Fibroblast of lung (primary cell): ENCODE data around the gene PLXNA4. TPM values are rescaled to one million over a fixed set of nuclear protein-coding genes. Genes with fewer than 3 reads are reported as not detected.
A peak's percentile ranks its signal among the peaks of the same experiment; 100 is the strongest.

Experiments used
- DNase-seq, 2 donors: peaks; one replicate each; pipeline versions ENCODE4 v3.0.0 to v3.0.0-alpha.2; 2010; ENCODE audit warnings: low read depth in 2 of 2
- H2AFZ ChIP-seq: 2 replicates; pipeline ENCODE4 v1.5.1; 2012; ENCODE audit warnings: low read length, control low read depth, inconsistent platforms
- H3K27ac ChIP-seq: 2 replicates; pipeline ENCODE4 v1.5.1; 2011; ENCODE audit warnings: low read length, control low read depth; ENCODE audit not compliant: insufficient read depth
- H3K27me3 ChIP-seq: 2 replicates; pipeline ENCODE4 v1.5.1; 2011; ENCODE audit warnings: mild to moderate bottlenecking, low read length; ENCODE audit not compliant: control insufficient read depth, insufficient read depth
- H3K36me3 ChIP-seq: 2 replicates; pipeline ENCODE4 v1.5.1; 2011; ENCODE audit warnings: low read length; ENCODE audit not compliant: control insufficient read depth, insufficient read depth
- H3K4me1 ChIP-seq: 2 replicates; pipeline ENCODE4 v1.5.1; 2011; ENCODE audit warnings: low read length; ENCODE audit not compliant: control insufficient read depth, insufficient read depth; ENCODE audit errors: extremely low read depth
- H3K4me2 ChIP-seq: 2 replicates; pipeline ENCODE4 v1.5.1; 2011; ENCODE audit warnings: low read length, control low read depth; ENCODE audit not compliant: insufficient read depth; ENCODE audit errors: extremely low read depth
- H3K4me3 ChIP-seq, 4 experiments: fragments of 200-600 bp in 1 of 4; sonication (generic) in 1 of 4; replicated peaks in 1 of 4; 2 replicates each; pipeline ENCODE4 v1.5.1; 2011 to 2016; ENCODE audit warnings: low read length in 4 of 4, low read depth in 3 of 4, mild to moderate bottlenecking in 3 of 4, control low read depth in 2 of 4, inconsistent platforms in 1 of 4, mixed read lengths in 1 of 4; ENCODE audit not compliant: insufficient read depth in 1 of 4; ENCODE audit errors: control extremely low read depth in 1 of 4
- H3K79me2 ChIP-seq: 2 replicates; pipeline ENCODE4 v1.5.1; 2012; ENCODE audit warnings: mild to moderate bottlenecking, low read length, inconsistent platforms; ENCODE audit not compliant: control insufficient read depth, insufficient read depth
- H3K9ac ChIP-seq: 2 replicates; pipeline ENCODE4 v1.5.1; 2011; ENCODE audit warnings: mild to moderate bottlenecking, low read length, control low read depth; ENCODE audit not compliant: insufficient read depth
- H3K9me3 ChIP-seq: 2 replicates; pipeline ENCODE4 v1.5.1; 2012; ENCODE audit warnings: low read depth, low read length; ENCODE audit not compliant: control insufficient read depth, insufficient read depth
- H4K20me1 ChIP-seq: 2 replicates; pipeline ENCODE4 v1.5.1; 2011; ENCODE audit warnings: low read length; ENCODE audit not compliant: control insufficient read depth, insufficient read depth; ENCODE audit errors: extremely low read depth
- CTCF ChIP-seq, 2 donors: IDR thresholded peaks in 1 of 2; conservative IDR thresholded peaks in 1 of 2; 1 replicate in 1 of 2; 2 replicates in 1 of 2; pipeline ENCODE4 v1.5.1; 2011 to 2012; ENCODE audit warnings: low read length in 2 of 2, control low read depth in 1 of 2, inconsistent platforms in 1 of 2, low read depth in 1 of 2, mild to moderate bottlenecking in 1 of 2
- EZH2 ChIP-seq: IDR thresholded peaks from 2 replicates; pipeline ENCODE4 v1.5.1; 2012; ENCODE audit warnings: low read length, control low read depth, mild to moderate bottlenecking; ENCODE audit errors: missing control alignments
- polyA plus RNA-seq, 2 donors: library from polyadenylated mRNA; depleted of rRNA in 1 of 2; stranded (reverse) in 1 of 2; unstranded in 1 of 2; fragments of >200 nt; gene quantifications; 2 replicates each; pipeline ENCODE4 v1.2.1, GENCODE V29; 2011 to 2012; ENCODE audit warnings: missing spikeins in 1 of 2
- total RNA-seq: library from RNA; depleted of rRNA; stranded (reverse); fragments of >200 nt; gene quantifications from 2 replicates; pipeline ENCODE4 v1.2.1, GENCODE V29; 2014

PLXNA4 gene
- total and polyA plus RNA-seq, 2 donors (not counting 1 experiment from before 2014, with no cell fraction given): 1.2 to 1.5 TPM

GRCh38 chr7:132501956-132502355 lies 74.3 kb downstream of the PLXNA4 start:
- H3K27me3 ChIP-seq: no peaks in the 10 kb centered on the region
- no peaks in the 10 kb centered on the region for H3K9me3 ChIP-seq
- H3K27ac ChIP-seq: no peak overlapping the region
- no peaks in the 10 kb centered on the region for H3K79me2 ChIP-seq
- H3K36me3 ChIP-seq: no peaks in the 10 kb centered on the region
- H4K20me1 ChIP-seq: no peaks in the 10 kb centered on the region
- H3K4me2 ChIP-seq: no peak overlapping the region
- no peaks in the 10 kb centered on the region for H3K4me1 ChIP-seq
- H3K4me3 ChIP-seq: no peak overlapping the region
- H3K9ac ChIP-seq: no peak overlapping the region
- TF ChIP-seq CTCF (conservative IDR thresholded peaks at IDR 0.05 in 1 of 2, IDR thresholded peaks at IDR 0.05 in 1 of 2; ENCODE audit: low read depth in 1 of 2, low read length in 2 of 2) (no peak), EZH2 (no peak)
- DNase-seq: peak in 1 of 2 donors; percentile 39
- H2AFZ ChIP-seq: no peak overlapping the region

- Histone ChIP-seq H3K4me1 (no peaks in the 10 kb centered on the region), H3K9ac (no peak overlapping the region), H3K36me3 (no peaks in the 10 kb centered on the region), H3K4me2 (no peak overlapping the region), H3K79me2 (no peaks in the 10 kb centered on the region), H3K9me3 (no peaks in the 10 kb centered on the region), H4K20me1 (no peaks in the 10 kb centered on the region), H3K27me3 (no peaks in the 10 kb centered on the region), H3K27ac (no peak overlapping the region), H3K4me3 (no peak overlapping the region), H2AFZ (no peak overlapping the region)
- TF ChIP-seq CTCF (conservative IDR thresholded peaks at IDR 0.05 in 1 of 2, IDR thresholded peaks at IDR 0.05 in 1 of 2; ENCODE audit: low read depth in 1 of 2, low read length in 2 of 2): peak; percentile 46 to 62
- no peak for TF ChIP-seq EZH2
- peak; percentile 69 to 74 for DNase-seq
Observed at GRCh38 chr7:132500727-132501440, 75.4 kb downstream of the PLXNA4 start.

- H3K9ac ChIP-seq: no peak overlapping the region
- no peaks in the 10 kb centered on the region for H3K27me3 ChIP-seq
- no peak overlapping the region for H3K27ac ChIP-seq
- no peak overlapping the region for H2AFZ ChIP-seq
- H3K9me3 ChIP-seq: no peaks in the 10 kb centered on the region
- H3K36me3 ChIP-seq: no peaks in the 10 kb centered on the region
- H3K4me1 ChIP-seq: no peaks in the 10 kb centered on the region
- H3K79me2 ChIP-seq: no peaks in the 10 kb centered on the region
- DNase-seq: no peak
- H3K4me2 ChIP-seq: no peak overlapping the region
- H3K4me3 ChIP-seq: no peak overlapping the region
- no peaks in the 10 kb centered on the region for H4K20me1 ChIP-seq
- TF ChIP-seq EZH2: no peak
- TF ChIP-seq CTCF (conservative IDR thresholded peaks at IDR 0.05 in 1 of 2, IDR thresholded peaks at IDR 0.05 in 1 of 2; ENCODE audit: low read depth in 1 of 2, low read length in 2 of 2): no peak
Observed at GRCh38 chr7:132499487-132499886, 76.8 kb downstream of the PLXNA4 start.
